Skeletal muscle satellite cell (primary cell): Measurements from ENCODE around the gene GPR18.

Experiments
- H3K27me3 ChIP-seq: 2 replicates; pipeline ENCODE4 v1.7.0; 2013; ENCODE audit warnings: low read length; ENCODE audit not compliant: control insufficient read depth, insufficient read depth
- H3K36me3 ChIP-seq: 2 replicates; pipeline ENCODE4 v1.7.0; 2013; ENCODE audit warnings: mild to moderate bottlenecking, control low read depth, low read length; ENCODE audit not compliant: insufficient read depth
- H3K4me1 ChIP-seq: 2 replicates; pipeline ENCODE4 v1.7.0; 2013; ENCODE audit warnings: low read length; ENCODE audit not compliant: control insufficient read depth, insufficient read depth
- H3K4me2 ChIP-seq: 2 replicates; pipeline ENCODE4 v1.7.0; 2013; ENCODE audit warnings: mild to moderate bottlenecking, low read length
- H3K4me3 ChIP-seq: 2 replicates; pipeline ENCODE4 v1.7.0; 2013; ENCODE audit warnings: low read length
- H3K9ac ChIP-seq: 2 replicates; pipeline ENCODE4 v1.7.0; 2013; ENCODE audit warnings: mild to moderate bottlenecking, low read depth, low read length, moderate library complexity
- H3K9me3 ChIP-seq: replicated peaks from 2 replicates; pipeline ENCODE4 v1.7.0; 2013; ENCODE audit warnings: mild to moderate bottlenecking, control low read depth, low read length

Gene GPR18

GRCh38 chr13:99264051-99264450, 5.9 kb upstream of the GPR18 start:
- H3K4me3 ChIP-seq: no peak overlapping the region
- no peak overlapping the region for H3K9ac ChIP-seq
- H3K36me3 ChIP-seq: peaks cover 13% of the 10 kb centered on the region
- no peaks in the 10 kb centered on the region for H3K27me3 ChIP-seq
- no peaks in the 10 kb centered on the region for H3K4me1 ChIP-seq
- H3K4me2 ChIP-seq: no peak overlapping the region
- no peaks in the 10 kb centered on the region for H3K9me3 ChIP-seq

GRCh38 chr13:99263126-99263785, 5.1 kb upstream of the GPR18 start:
- H3K9ac ChIP-seq: no peak overlapping the region
- no peak overlapping the region for H3K4me3 ChIP-seq
- H3K9me3 ChIP-seq: no peaks in the 10 kb centered on the region
- no peak overlapping the region for H3K4me2 ChIP-seq
- H3K4me1 ChIP-seq: no peaks in the 10 kb centered on the region
- no peaks in the 10 kb centered on the region for H3K27me3 ChIP-seq
- peaks cover 13% of the 10 kb centered on the region for H3K36me3 ChIP-seq

GRCh38 chr13:99261059-99261458, 2.9 kb upstream of the GPR18 start:
- Histone ChIP-seq H3K4me1 (no peaks in the 10 kb centered on the region), H3K9me3 (no peaks in the 10 kb centered on the region), H3K27me3 (no peaks in the 10 kb centered on the region), H3K4me3 (no peak overlapping the region), H3K36me3 (peaks cover 9% of the 10 kb centered on the region), H3K4me2 (no peak overlapping the region), H3K9ac (no peak overlapping the region)

- Histone ChIP-seq H3K36me3 (peaks cover 15% of the 10 kb centered on the region), H3K9ac (no peak overlapping the region), H3K4me1 (no peaks in the 10 kb centered on the region), H3K27me3 (no peaks in the 10 kb centered on the region), H3K4me3 (no peak overlapping the region), H3K9me3 (no peaks in the 10 kb centered on the region), H3K4me2 (no peak overlapping the region)
These were observed 2.0 kb upstream of the GPR18 start for GRCh38 chr13:99260216-99260615.

GRCh38 chr13:99258946-99259345, 767 bp upstream of the GPR18 start:
- Histone ChIP-seq H3K9me3 (no peaks in the 10 kb centered on the region), H3K4me3 (no peak overlapping the region), H3K4me1 (no peaks in the 10 kb centered on the region), H3K9ac (no peak overlapping the region), H3K4me2 (no peak overlapping the region), H3K36me3 (peaks cover 21% of the 10 kb centered on the region), H3K27me3 (no peaks in the 10 kb centered on the region)

- Histone ChIP-seq H3K4me2 (no peak overlapping the region), H3K4me1 (no peaks in the 10 kb centered on the region), H3K36me3 (peaks cover 21% of the 10 kb centered on the region), H3K9ac (no peak overlapping the region), H3K9me3 (no peaks in the 10 kb centered on the region), H3K4me3 (no peak overlapping the region), H3K27me3 (no peaks in the 10 kb centered on the region)
These were observed 888 bp downstream of the GPR18 start for GRCh38 chr13:99257291-99257690.

GRCh38 chr13:99256709-99257108, 1.5 kb downstream of the GPR18 start:
- H3K4me1 ChIP-seq: no peaks in the 10 kb centered on the region
- no peak overlapping the region for H3K4me2 ChIP-seq
- no peak overlapping the region for H3K9ac ChIP-seq
- H3K4me3 ChIP-seq: no peak overlapping the region
- H3K27me3 ChIP-seq: no peaks in the 10 kb centered on the region
- peaks cover 21% of the 10 kb centered on the region for H3K36me3 ChIP-seq
- no peaks in the 10 kb centered on the region for H3K9me3 ChIP-seq

GRCh38 chr13:99256283-99256682, 1.9 kb downstream of the GPR18 start:
- no peaks in the 10 kb centered on the region for H3K4me1 ChIP-seq
- H3K27me3 ChIP-seq: no peaks in the 10 kb centered on the region
- H3K4me3 ChIP-seq: no peak overlapping the region
- H3K9ac ChIP-seq: no peak overlapping the region
- no peak overlapping the region for H3K4me2 ChIP-seq
- no peaks in the 10 kb centered on the region for H3K9me3 ChIP-seq
- peaks cover 21% of the 10 kb centered on the region for H3K36me3 ChIP-seq

- Histone ChIP-seq H3K27me3 (no peaks in the 10 kb centered on the region), H3K36me3 (peaks cover 21% of the 10 kb centered on the region), H3K4me1 (no peaks in the 10 kb centered on the region), H3K9ac (no peak overlapping the region), H3K9me3 (no peaks in the 10 kb centered on the region), H3K4me3 (no peak overlapping the region), H3K4me2 (no peak overlapping the region)
These were observed 2.9 kb downstream of the GPR18 start for GRCh38 chr13:99255271-99255670.

GRCh38 chr13:99254830-99255229, 3.3 kb downstream of the GPR18 start:
- Histone ChIP-seq H3K27me3 (no peaks in the 10 kb centered on the region), H3K36me3 (peaks cover 18% of the 10 kb centered on the region)

GRCh38 chr13:99251921-99252320, 6.3 kb downstream of the GPR18 start:
- Histone ChIP-seq H3K4me1 (no peaks in the 10 kb centered on the region), H3K4me2 (no peak overlapping the region), H3K4me3 (no peak overlapping the region), H3K36me3 (peaks cover 15% of the 10 kb centered on the region), H3K9ac (no peak overlapping the region), H3K9me3 (no peaks in the 10 kb centered on the region), H3K27me3 (no peaks in the 10 kb centered on the region)

More at GRCh38 chr13:99254830-99255229, 3.3 kb downstream of the GPR18 start:
- Histone ChIP-seq H3K4me2 (no peak overlapping the region), H3K4me1 (no peaks in the 10 kb centered on the region), H3K4me3 (no peak overlapping the region), H3K9me3 (no peaks in the 10 kb centered on the region), H3K9ac (no peak overlapping the region)
